GM19372 (cell line): ENCODE data around the gene RAB23.

Experiments used
- ATAC-seq: cut with Tn5 transposase; IDR thresholded peaks from one replicate; pipeline ENCODE4 v1.9.1; 2021; ENCODE audit warnings: mild to moderate bottlenecking, low read depth, moderate library complexity; ENCODE audit not compliant: unreplicated experiment

The RAB23 gene

GRCh38 chr6:57141451-57142177 is 80.5 kb downstream of the RAB23 start:
- no peak for ATAC-seq

GRCh38 chr6:57138026-57138425 is 84.1 kb downstream of the RAB23 start:
- ATAC-seq = no peak

GRCh38 chr6:57137350-57137749 is 84.8 kb downstream of the RAB23 start:
- no peak for ATAC-seq
